NCI-H1105 treated with DMSO at 0.1 percent for 48 hours (cell line): Measurements from ENCODE around the gene OR5C1.
A peak's percentile ranks its signal among the peaks of the same experiment; 100 is the strongest.
"Not testable (repeated sequence)": the region's sequence is repeated elsewhere in the genome, so short reads cannot be mapped to it uniquely, and the experiment has no call there.

Experiments used
- DNase-seq: peaks from one replicate; lab custom pipeline; 2025; lab: John Stamatoyannopoulos, UW

The OR5C1 gene

GRCh38 chr9:122810306-122810946 lies 21.7 kb downstream of the OR5C1 start:
- DNase-seq, result peak; percentile 81

- no peak for DNase-seq
Measured at GRCh38 chr9:122812736-122813135, 24.0 kb downstream of the OR5C1 start.

DNA sequence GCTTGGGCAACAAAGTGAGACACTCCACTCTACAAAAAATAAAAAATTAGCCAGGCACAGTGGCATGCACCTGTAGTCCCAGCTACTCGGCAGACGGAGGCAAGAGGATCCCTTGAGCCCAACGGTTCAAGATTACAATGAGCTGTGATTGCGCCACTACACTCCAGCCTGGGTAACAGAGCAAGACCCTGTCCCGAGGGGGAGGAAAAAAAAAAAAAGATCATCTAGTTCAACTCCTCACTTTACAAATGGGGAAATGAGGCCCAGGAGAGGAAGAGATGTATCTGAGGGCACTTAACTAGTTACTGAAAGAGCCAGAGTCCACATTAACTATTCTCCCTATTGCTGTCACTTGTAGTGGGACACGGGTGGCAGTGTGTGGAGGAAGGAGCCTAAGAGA lies 25.8 kb downstream of the OR5C1 start:
- DNase-seq, result no peak

DNA sequence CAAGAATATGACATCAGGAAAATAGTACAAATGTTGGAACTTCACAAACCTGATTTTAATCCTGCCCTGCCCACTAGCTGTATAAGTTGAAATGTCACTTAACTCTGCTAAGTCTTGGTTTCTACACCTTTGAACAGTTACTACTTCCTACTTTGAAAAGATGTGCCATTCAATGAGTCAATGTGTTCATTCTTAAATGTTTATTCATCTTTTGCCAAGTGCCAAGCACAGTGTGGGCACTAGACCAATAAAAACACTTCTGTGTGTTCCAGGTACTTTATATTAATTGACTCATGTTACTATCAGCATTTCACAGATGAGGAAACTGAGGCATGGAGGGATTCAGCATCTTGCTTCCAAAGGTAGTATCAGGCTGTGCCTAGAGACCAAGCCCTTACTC lies 26.8 kb downstream of the OR5C1 start:
- no peak for DNase-seq

DNA sequence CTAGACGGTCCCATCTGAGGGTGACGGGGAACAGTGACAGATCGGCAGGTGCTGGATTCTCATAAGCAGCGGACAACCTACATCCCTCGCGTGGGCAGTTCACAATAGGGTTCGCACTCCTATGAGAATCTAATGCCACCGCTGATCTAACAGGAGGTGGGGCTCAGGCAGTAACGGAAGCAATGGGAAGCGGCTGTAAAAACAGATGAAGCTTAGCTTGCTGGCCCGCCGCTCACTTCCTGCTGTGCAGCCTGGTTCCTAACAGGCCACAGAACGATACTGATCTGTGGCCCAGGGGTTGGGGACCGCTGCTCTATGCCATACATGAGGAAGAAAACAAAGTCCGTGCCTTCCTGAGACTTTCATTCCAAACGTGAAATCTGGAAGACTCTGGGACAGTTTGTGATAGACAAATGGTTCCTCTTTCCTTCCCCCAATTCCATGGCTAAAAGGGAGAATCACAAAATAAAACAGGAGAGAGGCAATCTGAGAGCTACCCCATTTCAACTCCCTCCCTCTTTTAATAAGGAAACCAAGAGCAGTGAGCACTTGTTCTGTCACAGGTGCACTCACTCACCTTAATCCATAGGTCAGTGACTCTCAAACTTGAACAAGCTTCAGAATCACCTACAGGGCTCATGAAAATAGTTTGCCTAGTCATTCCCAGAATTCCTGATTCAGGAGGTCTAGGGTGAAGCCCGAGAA lies 27.6 kb downstream of the OR5C1 start:
- no peak for DNase-seq

GRCh38 chr9:122819326-122819725 lies 30.6 kb downstream of the OR5C1 start:
- DNase-seq, result no peak

DNA sequence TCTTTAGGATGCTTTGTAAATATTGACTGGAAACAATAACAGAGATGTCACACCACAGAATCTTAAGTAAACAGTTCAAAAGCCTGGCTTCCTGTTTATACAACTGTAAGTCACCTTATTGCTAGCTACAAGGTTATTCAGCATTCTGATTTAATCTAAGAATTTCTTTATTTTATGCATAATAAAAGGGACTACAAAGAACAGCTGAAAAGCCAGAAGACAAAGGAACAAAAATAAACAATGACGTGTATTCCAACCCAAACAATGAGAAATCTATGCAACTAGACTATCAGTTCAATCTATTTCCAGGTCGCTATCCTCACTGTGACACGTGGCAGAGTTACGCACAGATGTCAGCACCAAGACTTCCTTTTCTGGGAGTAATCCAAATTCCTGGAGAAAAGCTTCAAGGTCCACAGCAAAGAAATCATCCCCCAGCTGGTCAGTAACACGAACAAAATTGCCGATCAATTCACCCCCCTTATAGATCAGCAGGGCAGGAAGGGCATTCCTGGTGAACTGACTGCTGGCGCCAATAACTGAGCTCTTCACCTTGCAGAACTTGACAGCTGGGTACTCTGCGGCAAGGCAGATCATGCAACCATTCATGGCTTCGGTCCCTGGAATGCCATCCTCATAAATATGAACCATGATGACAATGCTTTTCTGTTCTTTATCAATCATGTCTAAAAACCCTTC lies 31.2 kb downstream of the OR5C1 start:
- no peak for DNase-seq

DNA sequence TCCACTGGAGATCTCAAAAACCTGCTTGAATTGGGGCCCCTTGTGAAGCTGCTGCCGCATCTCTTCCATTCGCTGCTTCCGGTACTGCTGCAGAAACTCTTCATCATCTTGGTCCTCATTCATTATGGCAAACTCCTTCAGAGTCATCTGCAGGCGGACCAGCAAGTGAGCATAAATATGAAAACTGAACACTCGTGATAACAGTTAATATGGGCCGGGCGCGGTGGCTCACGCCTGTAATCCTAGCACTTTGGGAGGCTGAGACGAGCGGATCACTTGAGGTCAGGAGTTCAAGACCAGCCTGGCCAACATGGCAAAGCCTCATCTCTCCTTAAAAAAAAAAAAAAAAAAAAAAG lies 31.7 kb downstream of the OR5C1 start:
- no peak for DNase-seq

DNA sequence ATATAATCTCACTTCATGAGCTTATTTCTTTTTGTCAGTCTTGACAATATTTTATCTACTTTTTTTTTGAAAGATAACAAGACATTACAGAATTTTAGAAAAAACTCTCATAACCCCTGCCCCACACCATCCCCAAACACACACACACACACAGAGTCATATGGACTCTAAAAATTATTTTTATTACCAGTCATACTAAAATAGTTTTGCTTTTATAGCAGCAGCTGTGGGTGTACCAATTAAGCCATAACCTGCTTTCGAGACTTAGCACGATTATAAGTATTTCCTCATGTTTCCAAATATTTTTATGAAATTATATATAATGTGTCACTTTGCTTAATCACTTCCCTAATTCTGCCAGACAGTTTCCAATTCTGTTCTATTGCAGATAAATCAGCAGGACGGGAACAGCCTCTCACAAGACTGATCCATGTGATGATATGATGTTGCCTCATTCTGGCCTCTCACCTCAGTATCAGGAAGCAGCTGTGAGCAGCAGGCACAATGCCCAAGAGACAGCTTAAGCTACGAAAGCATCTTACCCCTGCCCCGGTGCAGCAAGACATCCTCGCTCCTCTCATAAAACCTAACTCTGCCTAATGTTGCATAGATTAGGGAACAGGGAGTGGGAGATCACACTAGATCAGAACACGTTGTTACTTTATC lies 32.7 kb downstream of the OR5C1 start:
- no peak for DNase-seq

- DNase-seq, result no peak
Measured at GRCh38 chr9:122822056-122822455, 33.3 kb downstream of the OR5C1 start.

DNA sequence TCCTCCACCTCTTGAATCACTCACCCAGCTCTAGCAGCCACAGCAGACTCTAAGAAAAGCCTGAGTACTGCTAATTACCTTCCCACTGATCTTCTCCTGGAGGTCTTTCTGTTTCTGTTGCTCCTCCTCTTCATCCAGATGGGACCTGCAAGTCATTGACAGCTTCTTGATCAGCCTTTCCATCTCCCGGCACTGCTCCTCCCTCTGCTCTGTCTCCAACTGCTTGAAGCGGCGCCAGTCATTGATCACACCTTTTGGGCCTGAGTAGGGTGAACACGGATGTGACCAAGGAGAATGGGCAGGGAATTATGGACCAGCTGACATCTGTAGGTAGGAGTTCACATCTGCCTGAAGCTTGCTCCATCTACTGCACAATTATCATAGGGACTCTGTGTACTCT lies 34.2 kb downstream of the OR5C1 start:
- DNase-seq, result no peak

DNA sequence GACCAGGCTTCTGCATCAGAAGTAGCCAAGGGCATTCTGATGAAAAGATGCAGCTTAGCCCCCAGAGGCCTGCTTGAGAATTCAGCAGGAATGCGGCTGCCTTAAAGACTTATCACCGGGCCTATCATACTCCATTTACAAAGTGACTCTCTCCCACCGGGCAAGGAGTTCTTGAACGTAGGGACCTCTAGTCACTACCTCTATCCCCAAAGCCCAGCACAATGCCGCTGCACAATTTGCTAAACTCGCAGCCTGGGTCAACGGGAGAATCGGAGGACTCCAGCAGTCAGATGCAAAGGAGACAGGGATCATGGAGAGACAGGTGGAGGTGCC lies 39.0 kb downstream of the OR5C1 start:
- DNase-seq, result no peak

GRCh38 chr9:122828965-122829284 lies 40.2 kb downstream of the OR5C1 start:
- DNase-seq, result not testable (repeated sequence)

- no peak for DNase-seq
Measured at GRCh38 chr9:122832194-122832593, 43.5 kb downstream of the OR5C1 start.

DNA sequence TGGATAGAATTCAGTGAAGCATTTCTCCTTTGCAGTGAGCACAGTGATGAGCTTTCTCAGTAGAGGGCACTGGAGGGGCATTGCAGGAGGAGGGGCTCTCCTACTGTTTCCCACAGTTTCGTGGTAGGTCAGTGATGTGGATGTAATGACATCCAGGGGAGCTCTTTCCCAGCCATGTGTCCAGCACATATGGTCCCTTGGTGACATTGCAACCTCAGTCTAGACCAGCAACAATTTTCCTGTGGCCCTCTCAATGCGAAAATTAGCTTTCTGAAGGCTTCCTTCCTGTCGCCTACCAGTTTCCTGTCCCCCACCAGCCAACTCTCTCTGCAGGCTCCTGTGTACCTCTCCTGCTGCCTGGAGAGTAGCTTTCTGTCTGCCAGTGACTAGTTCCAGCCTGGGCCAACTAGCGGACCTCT lies 46.6 kb downstream of the OR5C1 start:
- no peak for DNase-seq

- no peak for DNase-seq
Measured at GRCh38 chr9:122837266-122837850, 48.6 kb downstream of the OR5C1 start.

DNA sequence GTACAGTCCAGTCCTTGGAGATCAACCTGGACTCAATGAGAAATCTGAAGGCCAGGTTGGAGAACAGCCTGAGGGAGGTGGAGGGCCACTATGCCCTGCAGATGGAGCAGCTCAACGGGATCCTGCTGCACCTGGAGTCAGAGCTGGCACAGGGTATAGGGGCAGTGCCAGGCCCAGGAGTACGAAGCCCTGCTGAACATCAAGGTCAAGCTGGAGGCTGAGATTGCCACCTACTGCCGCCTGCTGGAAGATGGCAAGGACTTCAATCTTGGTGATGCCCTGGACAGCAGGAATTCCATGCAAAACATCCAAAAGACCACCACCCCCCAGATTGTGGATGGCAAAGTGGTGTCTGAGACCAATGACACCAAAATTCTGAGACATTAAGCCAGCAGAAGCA lies 49.7 kb downstream of the OR5C1 start:
- not testable (repeated sequence) for DNase-seq
